Mucosa of descending colon (tissue), 3 donors: ENCODE measurements around the gene BCKDHB. TPM values are rescaled to one million over a fixed set of nuclear protein-coding genes. Genes with fewer than 3 reads are reported as not detected.

ENCODE experiments used
- ATAC-seq: fragments of 200-7000 bp; cut with Tn5 transposase; one replicate; pipeline ENCODE4 v1.9.1; 2020; ENCODE audit warnings: mild to moderate bottlenecking, moderate library complexity
- DNase-seq, 3 donors: peaks; one replicate each; pipeline ENCODE4 v3.0.0-alpha.2; 2020
- H3K36me3 ChIP-seq: fragments of 200-600 bp; one replicate; pipeline ENCODE4 v1.8.0; 2021; ENCODE audit warnings: low read depth, mild to moderate bottlenecking
- H3K4me1 ChIP-seq: fragments of 200-600 bp; one replicate; pipeline ENCODE4 v1.8.0; 2021; ENCODE audit warnings: low read depth, mild to moderate bottlenecking
- H3K4me3 ChIP-seq: fragments of 200-600 bp; one replicate; pipeline ENCODE4 v1.8.0; 2021; ENCODE audit warnings: mild to moderate bottlenecking
- H3K9me3 ChIP-seq: fragments of 200-600 bp; one replicate; pipeline ENCODE4 v1.8.0; 2021; ENCODE audit warnings: mild to moderate bottlenecking
- CTCF ChIP-seq: fragments of 200-600 bp; IDR thresholded peaks from one replicate; pipeline ENCODE4 v1.8.0; 2022; ENCODE audit warnings: antibody characterized with exemption, mild to moderate bottlenecking
- intact Hi-C, 2 donors: fragments of 100-400 bp; cut with DNase I in 1 of 2; cut with micrococcal nuclease in 1 of 2; formaldehyde crosslinking; loops; one replicate each; pipeline versions ENCODE4 v1.11.0 to v1.11.1; 2022; cut with DNase I, micrococcal nuclease
- total RNA-seq, 3 donors: library from RNA; stranded (reverse); fragmentation: NEBNext Ultra II Directional in 2 of 3; extraction: Animal tissue kit (Norgen Biotek cat#: 25700) in 2 of 3; gene quantifications; one replicate each; pipeline versions ENCODE4 v1.2.1 to v1.2.4, GENCODE V29; 2021 to 2023
- donor health status: DM: no; HTN: no; CAD: no; lungs with moderate emphysema.
- donor health status: DM: no; HTN: no; CAD: no.
- donor health status: DM: no; HTN: yes; CAD: no.

BCKDHB gene
- total RNA-seq, 3 donors from 2014 or later, result 25.8 to 49.7 (median 45.1) TPM

GRCh38 chr6:80148220-80148619 is 41.7 kb downstream of the BCKDHB start:
- Histone ChIP-seq H3K9me3 (no peaks in the 10 kb centered on the region), H3K4me3 (no peak overlapping the region), H3K4me1 (peaks cover 5% of the 10 kb centered on the region), H3K36me3 (no peaks in the 10 kb centered on the region)
- intact Hi-C loops, result no loop called here
- no peak for DNase-seq
- no peak for ATAC-seq
- TF ChIP-seq CTCF, result no peak

DNA sequence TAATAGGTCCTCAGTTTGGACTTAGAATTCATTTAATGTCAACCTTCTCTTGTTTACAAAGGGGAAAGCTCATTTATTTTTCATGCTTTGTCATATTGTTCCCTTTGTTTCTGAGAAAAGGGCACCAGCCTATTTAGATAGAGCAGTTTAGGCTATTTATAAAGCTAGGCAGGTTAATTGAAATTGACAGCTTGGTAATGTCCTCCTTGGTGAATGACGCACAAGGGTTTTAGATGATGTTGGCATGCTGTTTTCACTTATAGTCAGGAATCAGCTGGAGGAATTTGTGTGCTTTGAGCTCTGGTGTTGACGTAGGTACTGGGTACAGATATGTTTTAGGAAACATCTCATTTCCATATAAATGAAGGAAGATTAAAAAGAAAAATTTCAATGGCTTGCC is 45.2 kb downstream of the BCKDHB start:
- intact Hi-C loops, result no loop called here

GRCh38 chr6:80154160-80154559 is 47.7 kb downstream of the BCKDHB start:
- Histone ChIP-seq H3K36me3 (no peaks in the 10 kb centered on the region), H3K9me3 (no peaks in the 10 kb centered on the region), H3K4me1 (no peaks in the 10 kb centered on the region), H3K4me3 (no peak overlapping the region)
- no peak for DNase-seq
- no peak for ATAC-seq
- no peak for TF ChIP-seq CTCF
- intact Hi-C loops, result no loop called here

More for the DNA sequence above, 45.2 kb downstream of the BCKDHB start:
- no peak for TF ChIP-seq CTCF
- DNase-seq, result no peak
- no peak for ATAC-seq
- Histone ChIP-seq H3K36me3 (no peaks in the 10 kb centered on the region), H3K4me3 (no peak overlapping the region), H3K9me3 (no peaks in the 10 kb centered on the region), H3K4me1 (no peaks in the 10 kb centered on the region)

GRCh38 chr6:80156221-80156620 is 49.8 kb downstream of the BCKDHB start:
- intact Hi-C loops, result no loop called here
- no peak for ATAC-seq

DNA sequence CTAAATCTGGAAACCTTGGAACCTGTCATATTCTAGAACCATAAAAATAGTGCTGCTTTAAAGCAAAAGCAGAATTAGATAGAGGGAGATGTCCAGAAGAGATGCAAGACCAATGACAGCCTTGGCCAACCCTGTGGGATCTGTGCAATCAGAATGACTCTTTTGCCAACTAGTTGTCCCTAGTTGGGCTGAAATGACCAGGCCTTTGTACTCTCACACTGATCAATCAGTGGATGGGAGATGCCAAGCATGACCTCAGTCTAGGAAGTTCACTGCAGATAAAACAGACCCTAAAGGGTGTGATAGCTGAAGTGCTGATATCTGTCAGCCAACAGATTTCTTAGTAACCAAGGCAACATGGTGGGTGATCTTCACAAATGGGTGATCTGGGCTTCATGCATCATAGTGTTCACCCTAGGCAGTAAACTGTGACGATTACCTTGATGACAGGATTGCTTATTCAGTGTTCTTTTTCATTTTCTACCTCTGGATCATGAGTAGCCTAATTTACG is 52.1 kb downstream of the BCKDHB start:
- Histone ChIP-seq H3K4me1 (peaks cover 5% of the 10 kb centered on the region), H3K36me3 (no peaks in the 10 kb centered on the region), H3K9me3 (no peaks in the 10 kb centered on the region), H3K4me3 (no peak overlapping the region)
- ATAC-seq (no peak), DNase-seq (no peak)
- intact Hi-C loops, result no loop called here
- no peak for TF ChIP-seq CTCF

More at GRCh38 chr6:80156221-80156620, 49.8 kb downstream of the BCKDHB start:
- Histone ChIP-seq H3K4me3 (no peak overlapping the region), H3K4me1 (no peaks in the 10 kb centered on the region), H3K36me3 (no peaks in the 10 kb centered on the region), H3K9me3 (no peaks in the 10 kb centered on the region)
- TF ChIP-seq CTCF, result no peak
- DNase-seq, result no peak

GRCh38 chr6:80161434-80161833 is 55.0 kb downstream of the BCKDHB start:
- Histone ChIP-seq H3K36me3 (no peaks in the 10 kb centered on the region), H3K4me3 (no peak overlapping the region), H3K4me1 (peaks cover 5% of the 10 kb centered on the region), H3K9me3 (no peaks in the 10 kb centered on the region)
- no peak for TF ChIP-seq CTCF
- DNase-seq (no peak), ATAC-seq (no peak)
- intact Hi-C loops, result no loop called here
